Neural progenitor cell (in vitro differentiated cells): ENCODE data around the gene PDLIM5. TPM values are rescaled to one million over a fixed set of nuclear protein-coding genes. Genes with fewer than 3 reads are reported as not detected.

Experiments
- DNase-seq: peaks from one replicate; pipeline ENCODE4 v3.0.0-alpha.2; 2016; ENCODE audit warnings: low spot score
- H2AFZ ChIP-seq: fragments of 200-600 bp; sonication (generic); replicated peaks from 2 replicates; pipeline ENCODE4 v1.6.1; 2016; ENCODE audit warnings: antibody characterized with exemption
- H3F3A ChIP-seq: fragments of 200-600 bp; sonication (generic); 2 replicates; pipeline ENCODE4 v1.6.1; 2016; ENCODE audit warnings: antibody characterized with exemption, low read depth
- H3K27ac ChIP-seq: fragments of 200-600 bp; sonication (generic); 2 replicates; pipeline ENCODE4 v1.5.1; 2016; ENCODE audit warnings: mild to moderate bottlenecking
- H3K27me3 ChIP-seq: fragments of 200-600 bp; sonication (generic); 2 replicates; pipeline ENCODE4 v1.6.1; 2016; ENCODE audit warnings: mild to moderate bottlenecking, moderate library complexity
- H3K36me3 ChIP-seq: fragments of 200-600 bp; sonication (generic); 2 replicates; pipeline ENCODE4 v1.5.1; 2016
- H3K4me1 ChIP-seq: fragments of 200-600 bp; sonication (generic); 2 replicates; pipeline ENCODE4 v1.6.1; 2016; ENCODE audit warnings: mixed run types
- H3K4me2 ChIP-seq: fragments of 200-600 bp; sonication (generic); 2 replicates; pipeline ENCODE4 v1.6.1; 2016
- H3K4me3 ChIP-seq: fragments of 200-600 bp; sonication (generic); 2 replicates; pipeline ENCODE4 v1.5.1; 2016
- H3K79me2 ChIP-seq: fragments of 200-600 bp; sonication (generic); 2 replicates; pipeline ENCODE4 v1.6.1; 2016; ENCODE audit warnings: low read depth
- H3K9ac ChIP-seq: fragments of 200-600 bp; sonication (generic); 2 replicates; pipeline ENCODE4 v1.6.1; 2016
- H3K9me3 ChIP-seq: fragments of 200-600 bp; sonication (generic); 2 replicates; pipeline ENCODE4 v1.5.1; 2016; ENCODE audit warnings: low read depth
- H4K20me1 ChIP-seq: fragments of 200-600 bp; sonication (generic); 2 replicates; pipeline ENCODE4 v1.6.1; 2016; ENCODE audit warnings: low read depth
- H3K27ac Mint-ChIP-seq: 3 replicates; pipeline ENCODE4 v1.8.0; 2021; ENCODE audit warnings: mixed read lengths
- H3K27me3 Mint-ChIP-seq: 2 replicates; pipeline ENCODE4 v1.8.0; 2022; ENCODE audit warnings: low read depth, mild to moderate bottlenecking, inconsistent platforms, moderate library complexity, mixed read lengths; ENCODE audit not compliant: insufficient read depth
- H3K36me3 Mint-ChIP-seq: 3 replicates; pipeline ENCODE4 v1.8.0; 2021; ENCODE audit warnings: mixed read lengths
- H3K4me1 Mint-ChIP-seq: 3 replicates; pipeline ENCODE4 v1.8.0; 2021; ENCODE audit warnings: mixed read lengths
- H3K4me3 Mint-ChIP-seq: 3 replicates; pipeline ENCODE4 v1.8.0; 2021; ENCODE audit warnings: mild to moderate bottlenecking, moderate library complexity, mixed read lengths
- H3K9me3 Mint-ChIP-seq: 3 replicates; pipeline ENCODE4 v1.8.0; 2020; ENCODE audit warnings: mixed read lengths
- EZH2 ChIP-seq: fragments of 200-600 bp; sonication (generic); IDR thresholded peaks from 2 replicates; pipeline ENCODE4 v1.6.1; 2017; ENCODE audit warnings: antibody characterized with exemption, mild to moderate bottlenecking, moderate library complexity
- EZH2phosphoT487 ChIP-seq: fragments of 200-600 bp; sonication (generic); IDR thresholded peaks from 2 replicates; pipeline ENCODE4 v1.6.1; 2017; ENCODE audit warnings: antibody characterized with exemption
- total RNA-seq: library from RNA; depleted of rRNA; stranded (reverse); fragments of >200 nt; gene quantifications from 2 replicates; pipeline ENCODE4 v1.2.3, GENCODE V29; 2015; ENCODE audit warnings: low replicate concordance
- TF ChIP-seq, protein P1 (sequence below): fragments of 200-600 bp; sonication (generic); IDR thresholded peaks from 2 replicates; pipeline ENCODE4 v1.5.1; 2017; ENCODE audit warnings: antibody characterized with exemption, mild to moderate bottlenecking

PDLIM5 gene
- total RNA-seq, 1 donor from 2014 or later = 68.4 TPM

DNA sequence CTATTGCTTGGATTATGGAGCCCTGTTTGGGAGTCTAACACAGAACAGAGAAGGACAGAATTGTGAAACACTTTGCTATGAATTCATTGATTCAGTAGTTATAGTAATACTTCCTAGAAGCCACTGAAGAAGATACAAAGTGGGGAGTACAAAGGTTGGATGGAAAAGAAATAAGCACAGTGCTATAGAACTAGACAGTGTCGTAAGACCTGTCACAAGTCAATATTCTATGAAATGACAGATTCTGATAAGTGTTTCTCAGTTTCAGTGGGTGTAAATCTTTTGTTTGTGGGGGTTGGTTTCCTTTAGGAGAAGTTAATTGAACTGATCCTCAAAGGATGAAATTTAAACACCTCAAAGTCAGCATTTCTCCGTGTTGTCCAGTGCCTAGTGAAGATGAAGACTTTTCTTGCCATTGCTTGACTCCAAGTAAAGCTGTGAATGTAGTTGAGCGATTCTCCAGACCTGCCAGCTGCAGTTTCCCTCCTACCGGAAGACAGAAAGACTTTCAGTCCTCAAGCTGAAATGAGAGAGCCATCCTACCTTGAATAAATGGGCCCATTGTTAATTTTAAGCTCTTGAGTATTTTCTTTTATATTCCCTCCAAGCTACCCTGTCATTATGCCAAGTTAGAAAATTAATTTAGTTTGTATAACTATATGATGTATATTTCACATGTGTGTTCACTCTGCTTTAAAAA, 7.9 kb downstream of the PDLIM5 start:
- Histone ChIP-seq H3K9me3 (no peaks in the 10 kb centered on the region), H3K4me3 (peak overlapping the region; percentile 8), H4K20me1 (no peaks in the 10 kb centered on the region), H3K4me1 (peaks cover 41% of the 10 kb centered on the region), H3K4me2 (peak overlapping the region; percentile 65), H3K27me3 (no peaks in the 10 kb centered on the region), H3K36me3 (no peaks in the 10 kb centered on the region), H3F3A (peaks cover 14% of the 10 kb centered on the region), H3K79me2 (peaks cover 90% of the 10 kb centered on the region), H3K9ac (no peak overlapping the region), H3K27ac (peak overlapping the region; percentile 44), H2AFZ (no peak overlapping the region)
- Mint-ChIP-seq H3K27me3 (peaks cover 4% of the 10 kb centered on the region), H3K27ac (peak overlapping the region; percentile 98), H3K4me3 (peak overlapping the region; percentile 62), H3K4me1 (peaks cover 70% of the 10 kb centered on the region), H3K9me3 (no peaks in the 10 kb centered on the region), H3K36me3 (peaks cover 25% of the 10 kb centered on the region)
- peak; percentile 45 for DNase-seq
- TF ChIP-seq EZH2 = no peak
- no peak for TF ChIP-seq EZH2phosphoT487
- TF ChIP-seq, protein P1, sequence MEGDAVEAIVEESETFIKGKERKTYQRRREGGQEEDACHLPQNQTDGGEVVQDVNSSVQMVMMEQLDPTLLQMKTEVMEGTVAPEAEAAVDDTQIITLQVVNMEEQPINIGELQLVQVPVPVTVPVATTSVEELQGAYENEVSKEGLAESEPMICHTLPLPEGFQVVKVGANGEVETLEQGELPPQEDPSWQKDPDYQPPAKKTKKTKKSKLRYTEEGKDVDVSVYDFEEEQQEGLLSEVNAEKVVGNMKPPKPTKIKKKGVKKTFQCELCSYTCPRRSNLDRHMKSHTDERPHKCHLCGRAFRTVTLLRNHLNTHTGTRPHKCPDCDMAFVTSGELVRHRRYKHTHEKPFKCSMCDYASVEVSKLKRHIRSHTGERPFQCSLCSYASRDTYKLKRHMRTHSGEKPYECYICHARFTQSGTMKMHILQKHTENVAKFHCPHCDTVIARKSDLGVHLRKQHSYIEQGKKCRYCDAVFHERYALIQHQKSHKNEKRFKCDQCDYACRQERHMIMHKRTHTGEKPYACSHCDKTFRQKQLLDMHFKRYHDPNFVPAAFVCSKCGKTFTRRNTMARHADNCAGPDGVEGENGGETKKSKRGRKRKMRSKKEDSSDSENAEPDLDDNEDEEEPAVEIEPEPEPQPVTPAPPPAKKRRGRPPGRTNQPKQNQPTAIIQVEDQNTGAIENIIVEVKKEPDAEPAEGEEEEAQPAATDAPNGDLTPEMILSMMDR = no peak

GRCh38 chr4:94461506-94461905, 9.8 kb downstream of the PDLIM5 start:
- H3K4me2 ChIP-seq = no peak overlapping the region
- no peaks in the 10 kb centered on the region for H3K9me3 Mint-ChIP-seq
- H3K9me3 ChIP-seq = no peaks in the 10 kb centered on the region
- TF ChIP-seq, protein P1 = no peak
- TF ChIP-seq EZH2 (no peak), EZH2phosphoT487 (no peak)
- H3K36me3 Mint-ChIP-seq = peaks cover 21% of the 10 kb centered on the region
- peaks cover 92% of the 10 kb centered on the region for H3K79me2 ChIP-seq
- H2AFZ ChIP-seq = no peak overlapping the region
- no peak for DNase-seq
- no peak overlapping the region for H3K27ac ChIP-seq
- H3K27ac Mint-ChIP-seq = no peak overlapping the region
- H3K27me3 ChIP-seq = no peaks in the 10 kb centered on the region
- H3F3A ChIP-seq = peaks cover 14% of the 10 kb centered on the region
- H3K4me1 Mint-ChIP-seq = peaks cover 57% of the 10 kb centered on the region
- H3K4me3 ChIP-seq = no peak overlapping the region
- H3K4me1 ChIP-seq = peaks cover 37% of the 10 kb centered on the region
- H3K9ac ChIP-seq = no peak overlapping the region
- no peaks in the 10 kb centered on the region for H4K20me1 ChIP-seq
- no peaks in the 10 kb centered on the region for H3K36me3 ChIP-seq
- peaks cover 4% of the 10 kb centered on the region for H3K27me3 Mint-ChIP-seq
- no peak overlapping the region for H3K4me3 Mint-ChIP-seq

GRCh38 chr4:94462572-94462971, 10.8 kb downstream of the PDLIM5 start:
- H3K4me3 ChIP-seq = no peak overlapping the region
- peaks cover 27% of the 10 kb centered on the region for H3K4me1 ChIP-seq
- H4K20me1 ChIP-seq = no peaks in the 10 kb centered on the region
- no peak overlapping the region for H3K27ac ChIP-seq
- Mint-ChIP-seq H3K27me3 (peaks cover 4% of the 10 kb centered on the region), H3K36me3 (peaks cover 28% of the 10 kb centered on the region), H3K9me3 (no peaks in the 10 kb centered on the region), H3K4me1 (peaks cover 48% of the 10 kb centered on the region), H3K4me3 (no peak overlapping the region), H3K27ac (no peak overlapping the region)
- TF ChIP-seq, protein P1 = no peak
- TF ChIP-seq EZH2phosphoT487 = no peak
- no peak for TF ChIP-seq EZH2
- H3K4me2 ChIP-seq = no peak overlapping the region
- peaks cover 7% of the 10 kb centered on the region for H3F3A ChIP-seq
- no peak for DNase-seq
- H3K9ac ChIP-seq = no peak overlapping the region
- no peak overlapping the region for H2AFZ ChIP-seq
- no peaks in the 10 kb centered on the region for H3K27me3 ChIP-seq
- no peaks in the 10 kb centered on the region for H3K36me3 ChIP-seq
- no peaks in the 10 kb centered on the region for H3K9me3 ChIP-seq
- H3K79me2 ChIP-seq = peaks cover 91% of the 10 kb centered on the region
